ENCODE data around the gene PTTG2.

Gene PTTG2

GRCh38 chr4:37990731-37991245, 30.6 kb downstream of the PTTG2 start:
- Histone ChIP-seq H3K27me3 (ENCODE audit: insufficient read depth, low read length) (no peaks in the 10 kb centered on the region), H3K4me3 (ENCODE audit: low read length) (no peak overlapping the region), H3K4me1 (ENCODE audit: insufficient read depth, low read length) (peaks cover 57% of the 10 kb centered on the region), H3K27ac (ENCODE audit: low read length) (no peak overlapping the region), H3K9ac (ENCODE audit: low read depth, low read length) (no peak overlapping the region; the same call in 1 of the 2 replicates), H3K36me3 (ENCODE audit: insufficient read depth, low read depth, low read length) (no peaks in the 10 kb centered on the region), H3K9me3 (ENCODE audit: insufficient read depth, low read depth, low read length) (no peaks in the 10 kb centered on the region)

DNA sequence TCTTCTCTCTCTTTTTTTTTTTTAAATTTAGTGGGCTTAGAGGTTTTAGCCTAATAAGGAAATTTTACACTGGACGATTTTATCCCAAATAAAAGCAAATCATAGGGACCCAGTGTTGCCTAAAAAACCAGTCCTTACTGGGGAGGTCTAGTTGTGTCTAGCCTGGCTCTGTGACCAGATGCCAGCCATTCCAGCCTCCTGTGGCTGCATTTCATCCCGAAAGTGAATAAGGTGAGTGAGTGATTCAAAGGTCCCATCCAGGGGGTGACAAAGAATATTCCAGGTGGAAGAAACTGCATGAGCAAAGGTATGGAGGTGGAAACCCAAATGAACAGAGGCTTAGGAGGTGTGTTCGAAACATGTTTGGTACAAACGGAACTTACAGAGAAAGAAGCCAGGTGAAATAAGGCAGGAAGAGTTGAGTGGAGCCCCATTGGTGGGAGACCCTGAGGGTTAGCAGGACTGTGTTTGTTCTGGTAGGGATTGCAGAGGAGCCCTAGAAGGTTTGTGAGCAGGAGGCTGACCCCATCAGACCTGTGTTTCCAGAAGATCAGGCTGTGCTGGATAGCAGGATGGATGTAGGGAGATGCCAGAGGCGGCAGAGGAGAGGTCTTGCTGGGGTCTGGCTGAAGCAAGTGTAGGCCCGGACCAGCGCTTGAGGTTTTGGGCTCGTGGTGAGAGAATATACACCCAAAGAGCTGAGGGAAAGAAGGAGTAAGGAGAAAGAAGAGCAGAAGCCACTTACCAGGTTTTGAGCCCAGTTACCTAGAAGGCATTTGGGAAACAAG, 31.6 kb downstream of the PTTG2 start:
- H3K9ac ChIP-seq (ENCODE audit: low read depth, low read length): peak overlapping the region; percentile 27; the same call in 1 of the 2 replicates
- H3K9me3 ChIP-seq (ENCODE audit: insufficient read depth, low read depth, low read length): no peaks in the 10 kb centered on the region
- H3K4me1 ChIP-seq (ENCODE audit: insufficient read depth, low read length): peaks cover 57% of the 10 kb centered on the region
- H3K4me3 ChIP-seq (ENCODE audit: low read length): no peak overlapping the region
- no peaks in the 10 kb centered on the region for H3K36me3 ChIP-seq (ENCODE audit: insufficient read depth, low read depth, low read length)
- no peak overlapping the region for H3K27ac ChIP-seq (ENCODE audit: low read length)
- H3K27me3 ChIP-seq (ENCODE audit: insufficient read depth, low read length): no peaks in the 10 kb centered on the region

DNA sequence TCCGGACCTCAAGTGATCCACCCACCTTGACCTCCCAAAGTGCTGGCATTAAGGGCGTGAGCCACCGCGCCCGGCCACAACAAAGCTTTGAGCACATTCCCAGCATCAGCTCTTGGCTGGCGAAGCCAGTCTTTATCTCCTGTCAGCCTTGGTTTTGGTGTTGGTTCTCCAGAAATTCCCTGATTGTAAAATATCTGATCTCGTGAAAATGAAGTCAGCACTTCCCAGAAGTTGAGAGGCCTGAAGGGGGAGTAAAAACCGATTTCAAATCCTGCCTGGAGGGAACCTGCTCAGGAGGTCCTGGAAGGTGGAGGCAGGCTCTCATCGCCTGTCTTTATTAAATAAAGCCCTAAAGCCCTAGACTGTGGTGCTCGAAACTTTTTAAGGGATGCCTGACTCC, 33.6 kb downstream of the PTTG2 start:
- no peak overlapping the region for H3K9ac ChIP-seq (ENCODE audit: low read depth, low read length)

DNA sequence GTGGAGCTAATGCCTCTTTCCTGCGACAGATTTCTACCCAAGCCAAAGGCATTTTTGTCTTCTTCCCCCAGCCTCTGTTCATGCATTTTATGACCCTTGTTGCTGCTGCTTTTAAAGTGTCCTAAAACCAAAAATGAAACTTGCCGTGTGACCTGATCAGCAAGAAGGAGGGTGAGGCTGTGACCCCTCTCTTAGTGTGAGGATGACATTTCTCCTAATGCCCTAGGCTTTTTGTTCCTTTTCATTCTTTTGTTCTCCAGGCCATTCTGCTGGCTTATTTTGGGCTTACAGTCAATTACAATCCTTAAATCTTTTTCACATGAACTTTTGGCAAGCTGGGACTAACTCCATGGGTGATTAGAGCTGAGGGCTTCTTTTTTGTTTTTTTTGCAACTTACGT, 34.4 kb downstream of the PTTG2 start:
- Histone ChIP-seq H3K36me3 (ENCODE audit: insufficient read depth, low read depth, low read length) (no peaks in the 10 kb centered on the region), H3K9me3 (ENCODE audit: insufficient read depth, low read depth, low read length) (no peaks in the 10 kb centered on the region), H3K4me1 (ENCODE audit: insufficient read depth, low read length) (peaks cover 38% of the 10 kb centered on the region), H3K4me3 (ENCODE audit: low read length) (no peak overlapping the region), H3K27ac (ENCODE audit: low read length) (no peak overlapping the region), H3K27me3 (ENCODE audit: insufficient read depth, low read length) (no peaks in the 10 kb centered on the region), H3K9ac (ENCODE audit: low read depth, low read length) (no peak overlapping the region)

More for the DNA sequence above, 33.6 kb downstream of the PTTG2 start:
- H3K27me3 ChIP-seq (ENCODE audit: insufficient read depth, low read length): no peaks in the 10 kb centered on the region
- no peak overlapping the region for H3K27ac ChIP-seq (ENCODE audit: low read length)
- H3K36me3 ChIP-seq (ENCODE audit: insufficient read depth, low read depth, low read length): no peaks in the 10 kb centered on the region
- H3K4me1 ChIP-seq (ENCODE audit: insufficient read depth, low read length): peaks cover 46% of the 10 kb centered on the region
- H3K9me3 ChIP-seq (ENCODE audit: insufficient read depth, low read depth, low read length): no peaks in the 10 kb centered on the region
- H3K4me3 ChIP-seq (ENCODE audit: low read length): no peak overlapping the region

GRCh38 chr4:37995299-37995821, 35.2 kb downstream of the PTTG2 start:
- Histone ChIP-seq H3K27me3 (ENCODE audit: insufficient read depth, low read length) (no peaks in the 10 kb centered on the region), H3K9ac (ENCODE audit: low read depth, low read length) (no peak overlapping the region), H3K4me3 (ENCODE audit: low read length) (no peak overlapping the region), H3K9me3 (ENCODE audit: insufficient read depth, low read depth, low read length) (no peaks in the 10 kb centered on the region), H3K27ac (ENCODE audit: low read length) (no peak overlapping the region), H3K36me3 (ENCODE audit: insufficient read depth, low read depth, low read length) (no peaks in the 10 kb centered on the region), H3K4me1 (ENCODE audit: insufficient read depth, low read length) (peaks cover 34% of the 10 kb centered on the region)

- Histone ChIP-seq H3K4me1 (ENCODE audit: insufficient read depth, low read length) (peaks cover 28% of the 10 kb centered on the region), H3K27ac (ENCODE audit: low read length) (no peak overlapping the region), H3K9ac (ENCODE audit: low read depth, low read length) (no peak overlapping the region), H3K4me3 (ENCODE audit: low read length) (no peak overlapping the region), H3K27me3 (ENCODE audit: insufficient read depth, low read length) (no peaks in the 10 kb centered on the region), H3K36me3 (ENCODE audit: insufficient read depth, low read depth, low read length) (no peaks in the 10 kb centered on the region), H3K9me3 (ENCODE audit: insufficient read depth, low read depth, low read length) (no peaks in the 10 kb centered on the region)
These were observed 36.0 kb downstream of the PTTG2 start for GRCh38 chr4:37995981-37996775.

GRCh38 chr4:37998226-37998625, 38.0 kb downstream of the PTTG2 start:
- no peak overlapping the region for H3K9ac ChIP-seq (ENCODE audit: low read depth, low read length)
- H3K4me1 ChIP-seq (ENCODE audit: insufficient read depth, low read length): peaks cover 37% of the 10 kb centered on the region
- H3K36me3 ChIP-seq (ENCODE audit: insufficient read depth, low read depth, low read length): no peaks in the 10 kb centered on the region
- no peak overlapping the region for H3K4me3 ChIP-seq (ENCODE audit: low read length)
- H3K27ac ChIP-seq (ENCODE audit: low read length): no peak overlapping the region
- H3K27me3 ChIP-seq (ENCODE audit: insufficient read depth, low read length): no peaks in the 10 kb centered on the region
- no peaks in the 10 kb centered on the region for H3K9me3 ChIP-seq (ENCODE audit: insufficient read depth, low read depth, low read length)

GRCh38 chr4:37999000-37999716, 39.0 kb downstream of the PTTG2 start:
- no peak overlapping the region for H3K9ac ChIP-seq (ENCODE audit: low read depth, low read length)

GRCh38 chr4:37999965-38000364, 39.8 kb downstream of the PTTG2 start:
- H3K4me3 ChIP-seq (ENCODE audit: low read length): no peak overlapping the region
- H3K27ac ChIP-seq (ENCODE audit: low read length): no peak overlapping the region
- no peaks in the 10 kb centered on the region for H3K9me3 ChIP-seq (ENCODE audit: insufficient read depth, low read depth, low read length)
- H3K4me1 ChIP-seq (ENCODE audit: insufficient read depth, low read length): peaks cover 40% of the 10 kb centered on the region
- H3K27me3 ChIP-seq (ENCODE audit: insufficient read depth, low read length): no peaks in the 10 kb centered on the region
- no peak overlapping the region for H3K9ac ChIP-seq (ENCODE audit: low read depth, low read length)
- H3K36me3 ChIP-seq (ENCODE audit: insufficient read depth, low read depth, low read length): no peaks in the 10 kb centered on the region

More at GRCh38 chr4:37999000-37999716, 39.0 kb downstream of the PTTG2 start:
- Histone ChIP-seq H3K27ac (ENCODE audit: low read length) (no peak overlapping the region), H3K4me3 (ENCODE audit: low read length) (no peak overlapping the region), H3K36me3 (ENCODE audit: insufficient read depth, low read depth, low read length) (no peaks in the 10 kb centered on the region), H3K27me3 (ENCODE audit: insufficient read depth, low read length) (no peaks in the 10 kb centered on the region), H3K4me1 (ENCODE audit: insufficient read depth, low read length) (peaks cover 40% of the 10 kb centered on the region), H3K9me3 (ENCODE audit: insufficient read depth, low read depth, low read length) (no peaks in the 10 kb centered on the region)

- Histone ChIP-seq H3K27ac (ENCODE audit: low read length) (no peak overlapping the region), H3K4me1 (ENCODE audit: insufficient read depth, low read length) (peaks cover 42% of the 10 kb centered on the region)
These were observed 41.7 kb downstream of the PTTG2 start for GRCh38 chr4:38001927-38002326.

DNA sequence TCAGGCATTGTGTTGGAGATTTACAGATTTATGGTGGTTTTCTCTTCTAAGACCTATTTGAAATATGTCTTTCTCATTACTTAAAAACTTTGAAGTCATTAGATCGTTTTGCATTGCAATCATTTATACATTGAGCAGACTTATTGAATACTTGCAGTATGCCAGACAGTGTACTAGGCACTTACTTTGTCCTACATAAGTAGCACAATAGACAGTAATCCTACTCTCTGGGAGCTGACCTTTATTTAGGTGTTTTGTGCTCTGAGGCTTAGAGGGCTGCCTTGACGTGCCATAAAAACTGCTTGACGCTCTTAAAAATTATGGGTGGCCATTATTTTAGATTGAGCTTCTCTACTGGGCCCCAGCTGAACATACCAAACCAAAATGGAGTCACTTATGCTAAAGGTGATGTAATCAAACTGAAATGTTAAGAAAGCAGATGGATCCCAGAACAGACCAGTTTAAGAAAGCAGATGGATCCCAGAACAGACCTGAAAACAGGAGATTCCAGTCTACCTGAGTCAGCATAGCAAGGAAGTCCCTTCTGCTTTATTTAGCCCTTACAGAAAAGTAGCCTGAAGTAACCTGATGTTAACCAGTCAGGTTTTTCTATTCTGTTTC, 42.4 kb downstream of the PTTG2 start:
- Histone ChIP-seq H3K9ac (ENCODE audit: low read depth, low read length) (no peak overlapping the region; the same call in 1 of the 2 replicates), H3K4me3 (ENCODE audit: low read length) (no peak overlapping the region), H3K9me3 (ENCODE audit: insufficient read depth, low read depth, low read length) (no peaks in the 10 kb centered on the region), H3K27ac (ENCODE audit: low read length) (peak overlapping the region; percentile 22), H3K4me1 (ENCODE audit: insufficient read depth, low read length) (peaks cover 39% of the 10 kb centered on the region), H3K27me3 (ENCODE audit: insufficient read depth, low read length) (no peaks in the 10 kb centered on the region), H3K36me3 (ENCODE audit: insufficient read depth, low read depth, low read length) (no peaks in the 10 kb centered on the region)

More at GRCh38 chr4:38001927-38002326, 41.7 kb downstream of the PTTG2 start:
- H3K4me3 ChIP-seq (ENCODE audit: low read length): peak overlapping the region; percentile 23; the same call in 1 of the 2 replicates
- H3K9me3 ChIP-seq (ENCODE audit: insufficient read depth, low read depth, low read length): no peaks in the 10 kb centered on the region
- no peaks in the 10 kb centered on the region for H3K36me3 ChIP-seq (ENCODE audit: insufficient read depth, low read depth, low read length)
- H3K27me3 ChIP-seq (ENCODE audit: insufficient read depth, low read length): no peaks in the 10 kb centered on the region
- no peak overlapping the region for H3K9ac ChIP-seq (ENCODE audit: low read depth, low read length)

All from iPS-20b (cell line).